Activated CD4-positive, alpha-beta T cell treated with anti-CD3 and anti-CD28 coated beads for 4 hours (primary cell): ENCODE measurements around the gene TH.

Experiments
- DNase-seq, 2 donors: peaks; one replicate each; pipeline ENCODE4 v3.0.0-alpha.2; 2020

Gene TH

DNA sequence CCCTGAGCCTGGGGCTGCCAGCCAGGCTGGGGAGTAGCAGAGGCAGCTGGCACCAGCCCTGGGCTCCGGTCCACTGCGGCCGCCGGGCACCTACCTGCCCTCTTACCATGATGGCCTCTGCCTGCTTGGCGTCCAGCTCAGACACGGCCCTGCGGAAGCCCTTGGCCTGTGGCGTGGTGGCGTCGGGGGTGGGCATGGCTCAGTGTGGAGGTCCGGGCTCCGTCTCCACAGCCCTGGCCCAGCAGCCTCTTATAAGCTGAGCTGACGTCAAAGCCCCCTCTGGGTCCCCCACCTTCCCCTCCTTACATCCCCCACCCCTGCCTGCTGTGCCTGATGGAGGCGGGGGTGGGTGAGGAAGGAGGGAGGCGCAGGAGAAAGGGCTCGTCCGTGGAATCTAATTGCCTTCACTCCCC, at the start of gene TH:
TSS of gene TH (minus strand) at position 225 of the 413 bp plus-strand sequence. CDS start at position 196, 29 bp downstream.
- no peak for DNase-seq

DNA sequence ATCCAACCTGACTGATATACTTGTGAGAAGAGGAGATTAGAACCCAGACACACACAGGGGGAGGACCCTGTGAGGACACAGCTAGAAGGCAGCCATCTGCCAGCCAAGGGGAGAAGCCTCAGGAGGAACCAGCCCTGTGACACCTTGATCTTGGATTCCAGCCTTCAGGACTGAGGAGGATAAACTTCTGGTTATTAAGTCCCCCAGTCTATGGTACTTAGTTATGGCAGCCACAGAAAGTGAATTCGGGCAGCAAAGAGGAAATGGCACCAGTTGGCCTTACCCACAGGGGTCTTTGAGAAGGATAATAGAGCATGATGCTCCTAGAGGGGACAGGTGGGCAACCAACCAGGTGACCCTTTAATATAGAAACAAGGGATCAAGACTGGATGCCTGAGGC, 49.4 kb upstream of the TH start:
- no peak for DNase-seq

DNA sequence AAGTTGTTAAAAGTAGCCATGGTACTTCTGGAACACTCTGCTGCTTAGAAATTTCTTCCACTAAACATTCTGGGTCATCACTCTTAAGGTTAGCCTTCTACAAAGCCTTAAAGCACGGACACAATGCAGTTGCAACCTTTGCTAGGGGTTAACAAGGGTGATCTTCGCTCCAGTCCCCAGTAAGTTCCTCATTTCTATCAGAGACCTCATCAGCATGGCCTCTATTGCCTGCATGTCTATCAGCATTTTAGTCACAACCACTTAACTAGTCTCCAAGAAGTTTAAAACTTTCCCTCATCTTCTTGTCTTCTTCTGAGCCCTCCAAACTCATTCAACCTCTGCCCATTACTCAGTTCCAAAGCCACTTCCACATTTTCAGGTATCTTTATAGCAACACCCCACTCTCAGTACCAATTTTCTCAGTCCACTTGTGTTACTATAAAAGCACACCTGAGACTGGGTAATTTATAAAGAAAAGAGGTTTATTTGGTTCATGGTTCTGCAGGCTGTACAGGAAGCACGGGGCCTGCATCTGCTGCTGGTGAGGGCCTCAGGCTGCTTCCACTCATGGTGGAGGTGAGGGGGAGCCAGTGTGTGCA, 48.7 kb upstream of the TH start:
- DNase-seq: no peak

DNA sequence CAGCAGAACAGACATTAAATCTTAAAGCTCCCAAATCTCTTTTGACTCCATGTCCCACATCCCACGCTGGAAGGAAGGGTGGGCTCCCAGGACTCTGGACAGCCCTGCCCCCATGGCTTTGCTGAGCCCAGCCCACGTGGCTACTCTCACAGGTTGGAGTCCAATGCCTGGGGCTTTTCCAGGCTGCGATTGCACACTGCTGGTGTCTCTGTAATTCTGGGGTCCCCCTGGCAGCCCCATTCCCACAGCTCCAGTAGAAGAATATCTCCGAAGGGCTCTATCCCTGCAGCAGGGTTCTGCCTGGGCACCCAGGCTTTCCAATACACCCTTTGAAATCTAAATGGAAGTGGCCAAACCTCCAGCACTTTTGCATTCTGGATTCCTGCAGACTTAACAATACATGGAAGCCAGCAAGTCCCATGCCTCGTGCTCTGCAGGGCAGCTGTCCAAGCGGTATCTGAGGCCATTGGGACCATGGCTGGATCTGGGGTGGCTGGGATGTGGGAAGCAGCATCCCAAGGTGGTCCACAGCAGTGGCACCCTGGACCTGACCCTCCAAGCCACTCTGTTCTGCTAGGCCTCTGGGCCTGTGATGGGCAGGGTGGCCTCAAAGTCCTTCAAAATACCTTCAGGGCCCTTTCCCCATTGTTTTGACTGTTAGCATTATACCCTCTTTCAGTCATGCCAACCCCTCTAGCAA, 47.9 kb upstream of the TH start:
- no peak for DNase-seq

DNA sequence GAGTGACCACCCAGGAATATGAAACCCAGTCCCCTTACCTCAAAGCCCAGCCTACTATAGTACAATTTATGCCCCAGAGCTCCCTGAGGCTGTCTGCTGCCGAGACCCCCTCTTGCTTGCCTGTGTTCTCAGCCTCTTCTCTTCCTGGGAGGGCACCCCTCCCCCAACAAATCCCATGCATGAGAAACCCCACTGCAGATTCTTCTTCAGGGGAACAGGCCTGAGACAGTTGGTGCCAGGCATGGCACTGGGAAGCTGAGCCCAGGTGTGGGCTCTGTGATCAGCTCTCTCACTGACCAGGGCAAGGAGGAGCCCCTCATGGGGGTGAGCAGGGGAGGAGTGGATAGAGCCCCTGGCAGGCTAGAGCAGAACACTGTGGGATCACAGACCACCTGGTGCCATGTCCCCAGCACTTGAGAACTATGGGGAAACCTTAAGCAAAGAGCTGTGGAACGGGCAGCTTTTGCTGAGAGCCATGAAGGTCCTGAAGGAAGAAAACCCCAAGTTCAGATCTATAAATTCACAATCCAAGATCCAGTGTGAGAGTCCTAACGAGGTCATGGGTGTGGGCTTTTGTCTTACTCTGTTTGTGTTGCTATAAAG, 46.5 kb upstream of the TH start:
- no peak for DNase-seq

GRCh38 chr11:2217211-2218030, 45.8 kb upstream of the TH start:
- DNase-seq: no peak

GRCh38 chr11:2216400-2217064, 44.9 kb upstream of the TH start:
- DNase-seq: no peak

GRCh38 chr11:2215561-2216399, 44.2 kb upstream of the TH start:
- no peak for DNase-seq

- DNase-seq: no peak
Observed at GRCh38 chr11:2215230-2215560, 43.6 kb upstream of the TH start.

GRCh38 chr11:2214527-2215229, 43.1 kb upstream of the TH start:
- DNase-seq: no peak

GRCh38 chr11:2213890-2214526, 42.4 kb upstream of the TH start:
- no peak for DNase-seq

DNA sequence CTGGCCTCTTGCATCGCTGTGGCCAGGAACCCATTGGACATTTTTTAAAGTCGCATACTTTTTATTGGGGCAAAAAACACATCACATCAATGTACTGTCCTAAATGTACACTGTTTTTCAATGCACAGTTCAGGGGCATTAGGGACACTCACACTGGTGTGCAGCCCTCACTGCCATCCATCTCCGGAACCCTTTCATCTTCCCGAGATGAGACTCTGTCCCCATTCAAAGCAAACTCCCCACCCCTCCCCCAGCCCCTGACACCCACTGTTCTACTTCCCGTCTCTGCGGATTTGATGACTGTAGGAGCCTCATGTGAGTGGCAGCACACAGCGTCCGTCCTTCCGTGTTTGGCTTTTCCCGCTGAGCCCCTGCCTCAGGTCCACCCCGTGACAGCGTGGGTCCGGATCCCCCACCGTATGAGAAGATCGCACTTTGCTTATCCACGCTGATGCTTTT, 41.8 kb upstream of the TH start:
- DNase-seq: peak in 1 of 2 donors; percentile 26

GRCh38 chr11:2212411-2213251, 41.0 kb upstream of the TH start:
- no peak for DNase-seq

DNA sequence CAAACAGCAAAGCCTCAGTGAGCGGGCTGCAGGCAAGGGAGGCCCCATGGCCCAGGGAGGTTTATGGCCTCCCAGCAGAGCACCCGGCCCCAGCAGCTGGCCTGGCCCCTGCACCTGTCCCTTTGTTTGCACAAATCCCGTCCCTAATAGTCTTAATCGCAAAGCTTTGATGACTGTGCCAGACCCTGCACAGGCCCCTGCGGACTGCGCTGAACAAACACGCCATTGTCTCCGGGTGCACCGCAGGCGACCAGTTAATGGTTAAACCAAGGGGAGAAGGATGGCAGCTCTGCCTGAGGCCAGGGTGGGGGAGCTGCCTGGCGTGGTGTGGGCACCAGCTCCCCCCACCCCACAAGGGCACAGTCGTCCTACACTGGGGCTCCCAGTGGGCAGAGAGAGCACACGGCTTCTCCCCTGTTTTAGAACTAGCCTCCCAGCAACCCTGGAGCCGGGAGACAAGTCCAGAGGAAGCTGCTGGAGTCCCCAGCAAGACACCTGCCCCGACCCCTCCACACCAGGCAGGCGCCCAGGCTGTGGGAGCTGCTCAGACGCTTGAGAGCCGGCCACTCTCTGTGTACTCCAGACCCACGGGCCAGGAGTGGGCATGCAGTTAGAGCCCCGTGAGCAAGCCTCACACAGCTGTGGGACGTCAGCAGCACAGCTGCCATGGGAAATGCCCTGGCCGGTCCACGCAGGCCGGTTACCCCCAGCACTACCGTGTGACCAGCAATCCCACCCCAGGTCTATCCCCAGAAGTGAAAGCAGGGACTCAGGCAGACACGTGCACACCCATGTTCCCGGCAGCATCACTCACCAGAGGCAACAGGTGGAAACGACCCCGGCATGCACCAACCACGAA, 39.7 kb upstream of the TH start:
- DNase-seq: no peak

GRCh38 chr11:2210366-2211112, 38.9 kb upstream of the TH start:
- no peak for DNase-seq

GRCh38 chr11:2209900-2210321, 38.3 kb upstream of the TH start:
- DNase-seq: no peak

GRCh38 chr11:2209370-2209801, 37.8 kb upstream of the TH start:
- DNase-seq: no peak
